ENCODE measurements around the gene PALM. TPM values are rescaled to one million over a fixed set of nuclear protein-coding genes. Genes with fewer than 3 reads are reported as not detected.

PALM gene
- total RNA-seq, 1 donor from 2014 or later = 212 TPM

Other genes starting within 250 kb of the PALM start
- gene SHC2, start 247.9 kb upstream of the PALM start, total RNA-seq = 29.1 TPM
- gene MADCAM1, start 212.4 kb upstream of the PALM start, total RNA-seq = 1.7 TPM
- 20.3 TPM for gene TPGS1, start 201.4 kb upstream of the PALM start, total RNA-seq
- gene CDC34, start 177.2 kb upstream of the PALM start, total RNA-seq = 53.7 TPM
- gene GZMM, start 164.9 kb upstream of the PALM start, total RNA-seq = 0.74 TPM
- gene BSG, start 136.3 kb upstream of the PALM start, total RNA-seq = 396 TPM
- gene HCN2, start 119.1 kb upstream of the PALM start, total RNA-seq = 0.16 TPM
- gene POLRMT, start 75.4 kb upstream of the PALM start, total RNA-seq = 36.9 TPM
- gene FGF22, start 69.1 kb upstream of the PALM start, total RNA-seq = 0.22 TPM
- 37.3 TPM for gene RNF126, start 45.7 kb upstream of the PALM start, total RNA-seq
- gene FSTL3, start 32.5 kb upstream of the PALM start, total RNA-seq = 193 TPM
- not detected for gene PRSS57, start 13.5 kb upstream of the PALM start, total RNA-seq
- gene MISP, start 42.2 kb downstream of the PALM start, total RNA-seq = 0.67 TPM
- gene PTBP1, start 88.5 kb downstream of the PALM start, total RNA-seq = 236 TPM
- gene PLPPR3, start 113.0 kb downstream of the PALM start, total RNA-seq = not detected
- 0.39 TPM for gene AZU1, start 118.9 kb downstream of the PALM start, total RNA-seq
- gene PRTN3, start 132.1 kb downstream of the PALM start, total RNA-seq = 0.32 TPM
- 1.3 TPM for gene ELANE, start 143.4 kb downstream of the PALM start, total RNA-seq
- 1,010 TPM for gene CFD, start 150.7 kb downstream of the PALM start, total RNA-seq
- gene MED16, start 184.3 kb downstream of the PALM start, total RNA-seq = 28.8 TPM
- gene RNU6-9, start 184.5 kb downstream of the PALM start, total RNA-seq = not detected
- gene R3HDM4, start 204.3 kb downstream of the PALM start, total RNA-seq = 48.2 TPM
- gene KISS1R, start 208.4 kb downstream of the PALM start, total RNA-seq = not detected
- 19.5 TPM for gene ARID3A, start 217.1 kb downstream of the PALM start, total RNA-seq